ENCODE results near the gene RNU6-9.
A peak's percentile ranks its signal among the peaks of the same experiment; 100 is the strongest.

RNU6-9 gene

GRCh38 chr19:899336-900042 lies 6.2 kb downstream of the RNU6-9 start:
- no peak for DNase-seq (ENCODE audit: low read depth in 2 of 2)

DNA sequence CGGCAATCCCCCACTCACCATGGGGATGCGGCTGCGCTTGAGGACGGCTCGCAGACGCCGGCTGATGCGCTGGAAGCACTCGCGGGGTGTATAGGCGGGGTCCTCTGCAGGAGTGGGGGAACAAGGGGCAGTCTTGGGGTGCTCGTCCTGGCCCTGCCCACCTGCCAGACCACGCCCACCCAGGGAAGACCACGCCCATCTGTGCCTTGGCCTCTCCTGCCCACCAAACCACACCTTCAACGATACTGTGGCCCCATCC lies 6.7 kb downstream of the RNU6-9 start:
- no peak for DNase-seq (ENCODE audit: low read depth in 2 of 2)

DNA sequence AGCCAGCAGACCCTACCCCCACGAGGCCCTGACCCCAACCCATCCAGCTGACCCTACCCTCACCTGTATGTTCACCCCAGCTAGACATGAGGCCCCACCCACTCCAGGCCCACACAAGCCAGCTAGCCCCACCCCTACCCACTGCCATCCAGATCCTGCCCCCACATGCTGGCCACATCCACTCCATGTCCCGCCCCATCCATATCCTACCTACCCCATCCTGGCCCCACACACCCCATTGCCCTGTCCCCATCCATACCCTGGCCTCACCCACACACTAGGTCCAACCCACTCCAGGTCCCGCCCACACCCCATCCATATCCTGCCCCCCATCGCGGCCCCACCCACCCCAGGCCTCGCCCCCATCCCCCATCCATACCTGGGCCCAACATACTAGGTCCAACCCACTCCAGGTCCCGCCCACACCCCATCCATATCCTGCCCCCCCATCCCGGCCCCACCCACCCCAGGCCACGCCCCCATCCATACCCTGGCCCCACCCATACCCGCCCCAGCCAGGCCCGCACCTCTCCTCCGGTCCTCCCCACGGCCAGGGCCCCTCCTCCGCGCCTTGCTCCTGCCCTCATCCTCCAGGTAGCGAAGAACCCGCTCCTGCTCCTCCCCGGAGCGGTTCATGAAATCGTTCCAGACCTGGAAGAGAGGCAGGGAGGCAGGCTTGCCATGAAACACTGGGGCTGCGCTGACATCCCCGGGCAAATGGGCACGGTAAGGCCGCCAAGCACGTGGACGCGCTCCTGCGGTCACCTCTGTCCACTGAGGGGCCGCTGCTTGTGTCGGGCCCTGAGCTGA lies 7.2 kb downstream of the RNU6-9 start:
- no peak for DNase-seq (ENCODE audit: low read depth in 2 of 2)

DNA sequence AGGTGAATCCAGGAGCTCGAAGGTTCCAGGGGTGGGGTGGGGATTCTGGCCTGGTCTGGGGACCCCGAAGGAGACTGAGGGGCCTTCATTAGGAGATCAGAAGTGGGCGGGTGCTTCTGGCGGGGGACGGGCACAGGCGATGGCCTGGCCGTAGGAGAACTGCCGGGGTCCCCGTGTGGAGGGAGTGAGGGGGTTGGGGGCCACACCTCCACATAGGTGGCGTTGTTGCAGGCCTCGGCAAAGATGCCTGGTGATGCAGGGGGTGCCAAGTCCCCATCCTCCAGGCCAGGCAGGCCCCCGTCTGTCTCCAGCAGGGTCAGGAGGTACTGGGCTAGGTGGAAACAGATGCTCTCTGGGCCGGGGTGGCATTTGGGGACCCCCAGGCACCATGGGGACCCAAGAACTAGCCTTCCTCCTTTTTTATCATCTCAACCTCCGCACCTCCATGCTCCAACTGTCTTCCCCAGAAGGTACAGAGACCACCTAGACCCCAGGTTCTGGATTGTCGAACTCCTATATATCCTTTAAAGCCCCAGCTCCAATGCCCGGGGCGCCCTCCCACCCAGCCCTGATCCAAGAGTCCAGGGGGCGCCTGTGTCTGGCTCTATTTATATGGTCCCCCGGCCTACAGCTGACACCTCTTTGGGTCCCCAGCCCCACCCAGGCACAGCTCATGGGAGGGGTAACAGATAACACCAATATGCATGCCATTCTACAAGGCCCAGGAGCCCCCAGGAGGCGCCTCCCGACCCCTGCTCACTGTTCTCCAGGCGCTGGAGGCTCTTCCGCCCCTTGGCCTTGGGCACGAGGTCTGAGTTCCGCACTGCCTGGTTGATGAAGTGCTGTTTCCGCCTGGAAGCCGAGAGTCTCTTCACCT lies 8.2 kb downstream of the RNU6-9 start:
- DNase-seq (ENCODE audit: low read depth in 2 of 2): no peak

- DNase-seq (ENCODE audit: low read depth in 2 of 2): no peak
Measured at GRCh38 chr19:902093-902370, 8.7 kb downstream of the RNU6-9 start.

DNA sequence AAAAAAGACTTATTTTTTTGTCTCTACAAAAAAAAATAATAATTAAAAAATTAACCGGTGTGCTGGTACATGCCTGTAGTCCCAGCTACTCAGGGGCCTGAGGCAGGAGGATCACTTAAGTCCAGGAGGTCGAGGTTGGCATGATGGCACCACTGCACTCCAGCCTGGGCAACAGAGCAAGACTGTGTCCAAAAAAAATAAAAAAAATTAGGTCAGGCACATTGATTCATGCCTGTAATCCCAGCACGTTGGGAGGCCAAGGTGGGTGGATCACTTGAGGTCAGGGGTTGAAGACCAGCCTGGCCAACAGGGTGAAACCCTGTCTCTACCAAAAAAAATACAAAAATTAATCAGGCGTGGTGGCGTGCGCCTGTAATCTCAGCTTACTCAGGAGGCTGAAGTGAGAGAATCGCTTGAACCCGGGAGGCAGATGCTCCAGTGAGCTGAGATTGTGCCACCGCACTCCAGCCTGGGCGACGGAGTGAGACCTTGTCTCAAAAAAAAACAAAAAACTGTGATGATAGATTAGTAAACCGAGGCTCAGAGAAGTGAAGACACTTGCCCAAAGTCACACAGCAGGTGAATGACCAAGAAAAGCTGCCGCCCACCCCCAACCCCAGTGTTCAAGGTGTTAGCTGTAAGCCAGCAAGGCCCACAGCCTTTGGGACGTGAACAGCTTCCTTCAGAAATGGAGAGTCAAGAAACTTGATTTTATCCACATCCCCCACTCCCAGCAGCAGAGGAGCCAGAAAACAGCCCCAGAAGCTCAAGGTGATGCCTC lies 9.4 kb downstream of the RNU6-9 start:
- no peak for DNase-seq (ENCODE audit: low read depth in 2 of 2)

- DNase-seq (ENCODE audit: low read depth in 2 of 2): no peak
Measured at GRCh38 chr19:903266-903797, 10.0 kb downstream of the RNU6-9 start.

DNA sequence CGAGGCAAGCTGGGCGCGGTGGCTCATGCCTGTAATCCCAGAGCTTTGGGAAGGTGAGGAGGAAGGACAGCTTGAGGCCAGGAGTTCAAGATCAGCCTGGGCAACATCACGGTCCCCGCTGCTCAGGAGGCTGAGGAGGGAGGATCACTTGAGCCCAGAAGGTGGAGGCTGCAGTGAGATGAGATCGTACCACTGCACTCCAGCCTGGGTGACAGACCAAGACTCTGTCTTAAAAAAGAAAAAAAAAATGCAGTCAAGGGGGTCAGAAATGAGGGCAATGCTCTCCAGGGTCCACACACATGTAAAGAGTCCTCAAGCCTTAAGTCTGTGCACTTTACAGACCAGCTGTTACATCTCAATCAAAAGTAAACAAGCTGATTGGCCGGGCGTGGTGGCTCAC lies 11.3 kb downstream of the RNU6-9 start:
- no peak for DNase-seq (ENCODE audit: low read depth in 2 of 2)

DNA sequence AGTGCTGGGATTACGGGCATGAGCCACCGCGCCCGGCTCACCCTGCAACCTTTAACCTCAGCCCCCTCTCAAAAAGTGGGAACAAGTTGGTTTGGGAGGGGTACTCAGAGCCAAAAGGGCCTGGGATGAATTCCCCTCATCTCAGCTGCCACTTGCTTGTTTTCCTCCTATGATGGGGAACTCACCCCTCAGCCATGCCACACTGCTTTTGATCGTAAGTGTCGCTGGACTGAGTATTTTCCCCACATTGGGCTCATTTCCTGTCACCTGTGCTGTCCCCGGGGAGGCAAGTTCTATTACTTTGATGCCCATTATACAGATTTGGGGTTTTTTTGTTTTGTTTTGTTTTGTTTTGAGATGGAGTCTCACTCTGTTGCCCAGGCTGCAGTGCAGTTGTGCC lies 13.2 kb downstream of the RNU6-9 start:
- DNase-seq (ENCODE audit: low read depth in 2 of 2): no peak

GRCh38 chr19:907183-907853 lies 14.0 kb downstream of the RNU6-9 start:
- no peak for DNase-seq (ENCODE audit: low read depth in 2 of 2)

DNA sequence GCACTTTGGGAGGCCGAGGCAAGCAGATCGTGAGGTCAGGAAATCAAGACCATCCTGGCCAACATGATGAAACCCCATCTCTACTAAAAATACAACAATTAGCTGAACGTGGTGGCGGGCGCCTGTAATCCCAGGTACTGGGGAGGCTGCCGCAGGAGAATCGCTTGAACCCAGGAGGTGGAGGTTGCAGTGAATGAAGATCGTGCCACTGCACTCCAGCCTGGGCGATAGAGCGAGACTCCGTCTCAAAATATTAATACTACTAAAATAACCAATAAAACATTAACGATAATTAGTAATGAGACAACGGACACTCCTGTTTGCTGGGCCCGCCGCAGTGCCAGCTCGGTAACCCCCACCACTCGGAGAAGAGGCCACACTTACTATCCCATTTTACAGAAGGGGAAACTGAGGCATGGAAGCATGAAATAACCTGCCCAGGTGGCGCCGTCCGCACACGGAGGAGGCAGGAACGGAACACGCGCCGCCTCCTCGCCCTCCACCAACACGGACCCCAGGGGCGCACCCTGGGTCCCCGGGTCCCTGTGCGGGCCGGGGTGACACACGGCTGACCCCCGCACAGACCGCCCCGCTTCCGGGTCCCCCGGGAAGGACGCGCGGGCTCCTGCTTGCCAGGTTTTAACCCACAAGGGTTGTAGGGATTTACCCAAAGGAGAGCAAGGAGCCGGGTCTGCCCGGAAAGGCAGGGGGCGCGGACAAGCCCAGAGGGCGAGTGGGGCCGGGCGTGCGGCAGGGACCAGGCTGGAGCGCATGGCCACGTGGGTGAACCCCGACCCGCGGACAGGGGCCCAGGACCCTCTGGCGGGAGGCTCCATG lies 18.1 kb downstream of the RNU6-9 start:
- DNase-seq (ENCODE audit: low read depth in 2 of 2): no peak

GRCh38 chr19:912181-913079 lies 19.1 kb downstream of the RNU6-9 start:
- DNase-seq (ENCODE audit: low read depth in 2 of 2): no peak

DNA sequence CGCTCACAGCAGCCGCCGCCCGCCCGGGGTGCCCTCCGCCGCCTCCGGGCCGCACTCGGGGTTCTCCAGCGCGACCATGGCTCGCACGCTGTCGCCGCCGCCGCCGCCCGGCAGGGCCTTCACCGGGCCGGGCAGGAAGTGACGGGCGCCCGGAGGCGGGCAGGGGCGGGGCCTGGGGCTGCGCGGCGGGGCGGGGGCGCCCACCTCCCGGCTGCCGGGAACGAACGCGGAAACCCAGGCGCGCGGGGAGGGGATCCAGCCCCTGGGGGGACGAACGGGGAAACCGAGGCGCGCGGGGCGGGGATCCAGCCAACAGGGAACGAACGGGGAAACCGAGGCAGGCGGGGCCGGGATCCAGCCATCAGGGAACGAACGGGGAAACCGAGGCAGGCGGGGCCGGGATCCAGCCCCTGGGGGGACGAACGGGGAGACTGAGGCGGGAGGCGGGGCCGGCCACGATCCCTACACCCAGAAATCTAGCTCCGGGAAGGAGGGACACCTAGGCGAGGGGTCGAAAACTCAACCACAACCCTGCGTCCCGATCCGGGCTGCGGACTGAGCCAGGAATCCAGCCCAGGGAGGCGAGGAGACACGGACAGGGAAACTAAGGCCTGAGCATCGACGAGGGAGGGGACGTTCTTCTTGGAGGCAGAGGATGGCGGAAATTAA lies 19.9 kb downstream of the RNU6-9 start, which contains the start of gene R3HDM4:
Gene R3HDM4 (minus strand): TSS at position 140 of the 669 bp plus-strand sequence. CDS start 62 bp downstream, at position 78.
- DNase-seq (ENCODE audit: low read depth in 2 of 2): peak in 1 of 2 donors; percentile 82

DNA sequence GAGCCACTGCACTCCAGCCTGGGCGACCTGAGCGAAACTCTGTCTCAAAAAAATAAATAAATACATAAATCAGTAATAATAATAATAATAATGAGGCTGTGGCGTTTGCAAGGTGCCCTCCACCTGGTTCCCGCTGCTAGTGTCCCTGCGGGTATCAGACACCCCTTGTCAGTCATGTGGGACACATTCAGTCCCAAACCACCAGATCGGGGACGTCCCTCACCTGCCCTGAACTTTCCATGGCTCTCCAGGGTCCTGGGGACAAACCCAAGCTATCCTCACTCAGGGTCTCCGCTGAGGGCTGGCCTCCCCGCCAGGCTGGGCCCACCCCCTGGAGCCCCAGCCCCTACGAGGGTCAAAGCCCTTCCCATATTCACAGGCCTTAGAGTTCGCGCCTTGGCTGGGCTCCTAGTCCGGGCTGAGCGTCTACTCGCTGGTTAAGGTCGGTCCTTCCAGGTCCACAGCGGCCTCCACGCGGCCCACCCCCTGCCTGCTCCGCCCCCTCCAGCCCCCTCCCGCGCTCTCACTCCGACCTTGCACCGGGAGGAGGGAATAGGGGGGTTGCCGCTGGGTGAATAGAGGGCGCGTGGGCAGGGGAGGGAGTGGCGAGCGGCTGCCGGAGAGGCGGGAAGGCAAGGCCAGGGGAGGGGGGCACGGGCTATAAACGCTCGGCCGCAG lies 23.5 kb downstream of the RNU6-9 start:
- no peak for DNase-seq (ENCODE audit: low read depth in 2 of 2)

GRCh38 chr19:917323-918151 lies 24.3 kb downstream of the RNU6-9 start, which contains the start of gene KISS1R:
Gene KISS1R, plus strand, starts transcription at chr19:917333. Its CDS starts 170 bp downstream, at chr19:917503.
- DNase-seq (ENCODE audit: low read depth in 2 of 2): no peak

GRCh38 chr19:918152-918437 lies 24.8 kb downstream of the RNU6-9 start:
- DNase-seq (ENCODE audit: low read depth in 2 of 2): no peak
